ENCODE data around the gene ATP2C2. TPM values are rescaled to one million over a fixed set of nuclear protein-coding genes. Genes with fewer than 3 reads are reported as not detected.
"Not testable (repeated sequence)": the region's sequence is repeated elsewhere in the genome, so short reads cannot be mapped to it uniquely, and the experiment has no call there.

ATP2C2 gene
- total and polyA plus RNA-seq, 2 donors (not counting 1 experiment from before 2014, with no cell fraction given) = not detected

GRCh38 chr16:84392031-84392360 is 23.7 kb downstream of the ATP2C2 start:
- H3K9ac ChIP-seq (ENCODE audit: low read length) = no peak overlapping the region
- no peak for ATAC-seq (ENCODE audit: low read depth)
- intact Hi-C loops (cut with micrococcal nuclease) = no loop called here
- H3K9me3 Mint-ChIP-seq (ENCODE audit: insufficient read depth) = no peaks in the 10 kb centered on the region
- ChIA-PET CTCF (no interaction called here), POLR2A (no interaction called here)
- no peaks in the 10 kb centered on the region for H3K36me3 ChIP-seq (replicated peaks in 1 of 2; ENCODE audit: control extremely low read depth in 1 of 2, control insufficient read depth in 1 of 2, extremely low read depth in 1 of 2, insufficient read depth in 2 of 2, low read length in 1 of 2)
- peaks cover 0 to 6% (median 1%) of the 10 kb centered on the region in 4 experiments for H3K27me3 ChIP-seq (replicated peaks in 1 of 4; ENCODE audit: control extremely low read depth in 1 of 4, control insufficient read depth in 3 of 4, insufficient read depth in 4 of 4, low read length in 3 of 4)
- H3K27me3 Mint-ChIP-seq = peaks cover 27% of the 10 kb centered on the region
- DNase-seq = no peak
- no peaks in the 10 kb centered on the region for H4K20me1 ChIP-seq (ENCODE audit: control insufficient read depth, insufficient read depth, low read length, poor library complexity, severe bottlenecking)
- no peak overlapping the region for H3K27ac ChIP-seq (ENCODE audit: low read length in 2 of 2)
- H3K9me3 ChIP-seq (ENCODE audit: control extremely low read depth in 1 of 3, control insufficient read depth in 2 of 3, insufficient read depth in 1 of 3, low read length in 2 of 3) = peaks cover 0 to 12% (median 0%) of the 10 kb centered on the region in 3 donors
- no peak overlapping the region for H3K4me3 ChIP-seq (ENCODE audit: control extremely low read depth in 1 of 5, extremely low read depth in 1 of 5, insufficient read depth in 1 of 5, low read depth in 2 of 5, low read length in 4 of 5)
- H2AFZ ChIP-seq (ENCODE audit: insufficient read depth, low read depth, low read length, poor library complexity, severe bottlenecking) = no peak overlapping the region
- no peak for TF ChIP-seq EZH2 (IDR thresholded peaks at IDR 0.05; ENCODE audit: borderline replicate concordance, insufficient read depth, low read depth, low read length, poor library complexity, severe bottlenecking)
- no peak for TF ChIP-seq CTCF (IDR thresholded peaks at IDR 0.05)
- no peak overlapping the region for H3K4me2 ChIP-seq (replicated peaks; ENCODE audit: low read depth, low read length, poor library complexity, severe bottlenecking)
- H3K4me3 Mint-ChIP-seq = no peak overlapping the region
- no peak overlapping the region for H3K27ac Mint-ChIP-seq
- H3K79me2 ChIP-seq (ENCODE audit: control insufficient read depth, insufficient read depth, low read length) = no peaks in the 10 kb centered on the region
- H3K4me1 Mint-ChIP-seq = no peaks in the 10 kb centered on the region
- no peaks in the 10 kb centered on the region for H3K4me1 ChIP-seq (ENCODE audit: control insufficient read depth in 2 of 2, insufficient read depth in 2 of 2, low read length in 2 of 2)

GRCh38 chr16:84396082-84396481 is 27.7 kb downstream of the ATP2C2 start:
- 93% methylated on average over 10 of the region's 10 CpGs for WGBS (ENCODE audit: insufficient coverage)
- H4K20me1 ChIP-seq (ENCODE audit: control insufficient read depth, insufficient read depth, low read length, poor library complexity, severe bottlenecking); POLR2A ChIA-PET; H3K9me3 Mint-ChIP-seq (ENCODE audit: insufficient read depth); H3K9me3 ChIP-seq (ENCODE audit: control extremely low read depth in 1 of 3, control insufficient read depth in 2 of 3, insufficient read depth in 1 of 3, low read length in 2 of 3); H3K4me3 Mint-ChIP-seq; H3K4me1 ChIP-seq (ENCODE audit: control insufficient read depth in 2 of 2, insufficient read depth in 2 of 2, low read length in 2 of 2); H3K27ac ChIP-seq (ENCODE audit: low read length in 2 of 2); intact Hi-C loops (cut with micrococcal nuclease); H3K9ac ChIP-seq (ENCODE audit: low read length); CTCF ChIA-PET; DNase-seq; H3K27ac Mint-ChIP-seq; ATAC-seq (ENCODE audit: low read depth); H3K4me1 Mint-ChIP-seq; H3K4me3 ChIP-seq (ENCODE audit: control extremely low read depth in 1 of 5, extremely low read depth in 1 of 5, insufficient read depth in 1 of 5, low read depth in 2 of 5, low read length in 4 of 5); H3K79me2 ChIP-seq (ENCODE audit: control insufficient read depth, insufficient read depth, low read length); H3K36me3 ChIP-seq (replicated peaks in 1 of 2; ENCODE audit: control extremely low read depth in 1 of 2, control insufficient read depth in 1 of 2, extremely low read depth in 1 of 2, insufficient read depth in 2 of 2, low read length in 1 of 2); H3K4me2 ChIP-seq (replicated peaks; ENCODE audit: low read depth, low read length, poor library complexity, severe bottlenecking); H2AFZ ChIP-seq (ENCODE audit: insufficient read depth, low read depth, low read length, poor library complexity, severe bottlenecking); H3K27me3 ChIP-seq (replicated peaks in 1 of 4; ENCODE audit: control extremely low read depth in 1 of 4, control insufficient read depth in 3 of 4, insufficient read depth in 4 of 4, low read length in 3 of 4): not testable (repeated sequence)
- peaks cover 31% of the 10 kb centered on the region for H3K27me3 Mint-ChIP-seq

All from B cell (primary cell).